ENCODE data around the gene AMPH. TPM values are rescaled to one million over a fixed set of nuclear protein-coding genes. Genes with fewer than 3 reads are reported as not detected.
A peak's percentile ranks its signal among the peaks of the same experiment; 100 is the strongest.
"Not testable (repeated sequence)": the region's sequence is repeated elsewhere in the genome, so short reads cannot be mapped to it uniquely, and the experiment has no call there.

The AMPH gene
- total RNA-seq, 1 donor from 2014 or later, result 22.1 TPM

- Histone ChIP-seq H3K27ac (no peak overlapping the region), H3K27me3 (no peaks in the 10 kb centered on the region), H3K4me1 (no peaks in the 10 kb centered on the region), H3K36me3 (no peaks in the 10 kb centered on the region), H3K4me3 (no peak overlapping the region), H3K9me3 (no peaks in the 10 kb centered on the region)
- intact Hi-C loops (cut with DNase I), result no loop called here
- DNase-seq (ENCODE audit: low spot score in 2 of 2), result no peak
- TF ChIP-seq CTCF (IDR thresholded peaks at IDR 0.05), result no peak
Measured at GRCh38 chr7:38351601-38352000, 279.6 kb downstream of the AMPH start.

GRCh38 chr7:38350777-38351176, 280.4 kb downstream of the AMPH start:
- intact Hi-C loops (cut with DNase I); H3K27me3 ChIP-seq; H3K36me3 ChIP-seq: not testable (repeated sequence)

DNA sequence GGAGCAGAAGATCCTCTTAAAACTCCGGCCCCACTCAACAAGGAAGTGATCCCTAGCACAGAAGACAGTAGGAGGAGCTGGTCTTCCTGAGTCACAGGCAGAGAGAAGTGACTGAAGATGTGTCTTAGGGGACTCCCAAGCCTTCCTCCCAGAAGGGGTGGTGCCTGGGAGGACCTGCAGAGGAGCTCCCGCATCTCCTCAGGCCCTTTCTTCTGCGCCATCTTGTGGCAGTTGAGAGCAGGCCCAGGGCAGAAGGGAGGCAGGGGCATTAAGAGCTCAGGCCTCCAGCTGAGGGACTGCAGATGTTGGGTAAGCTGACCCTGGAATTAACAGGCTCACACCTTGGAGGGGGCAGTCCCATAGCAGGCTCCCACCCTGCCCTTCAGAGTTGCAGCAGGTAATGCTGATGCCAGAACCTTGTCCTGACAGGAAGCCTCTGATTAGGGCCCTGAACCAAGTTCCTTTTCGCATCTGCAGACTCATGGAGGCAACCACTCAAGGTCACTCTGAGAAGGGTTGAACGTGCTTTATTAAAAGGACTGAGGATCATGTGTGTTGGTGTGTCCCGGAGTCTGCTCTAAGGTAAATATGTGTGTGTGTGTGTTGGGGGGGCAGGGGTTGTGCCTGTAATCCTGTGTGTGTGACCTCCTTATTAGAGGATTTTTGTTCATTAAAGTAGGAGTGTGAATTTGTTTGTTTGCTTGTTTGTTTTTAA, 281.1 kb downstream of the AMPH start:
- H3K4me3 ChIP-seq; H3K27ac ChIP-seq; DNase-seq (ENCODE audit: low spot score in 2 of 2); H3K9me3 ChIP-seq; H3K27me3 ChIP-seq; intact Hi-C loops (cut with DNase I); H3K36me3 ChIP-seq; H3K4me1 ChIP-seq: not testable (repeated sequence)

More at GRCh38 chr7:38350777-38351176, 280.4 kb downstream of the AMPH start:
- H3K4me3 ChIP-seq; H3K9me3 ChIP-seq; H3K27ac ChIP-seq; H3K4me1 ChIP-seq; DNase-seq (ENCODE audit: low spot score in 2 of 2): not testable (repeated sequence)

DNA sequence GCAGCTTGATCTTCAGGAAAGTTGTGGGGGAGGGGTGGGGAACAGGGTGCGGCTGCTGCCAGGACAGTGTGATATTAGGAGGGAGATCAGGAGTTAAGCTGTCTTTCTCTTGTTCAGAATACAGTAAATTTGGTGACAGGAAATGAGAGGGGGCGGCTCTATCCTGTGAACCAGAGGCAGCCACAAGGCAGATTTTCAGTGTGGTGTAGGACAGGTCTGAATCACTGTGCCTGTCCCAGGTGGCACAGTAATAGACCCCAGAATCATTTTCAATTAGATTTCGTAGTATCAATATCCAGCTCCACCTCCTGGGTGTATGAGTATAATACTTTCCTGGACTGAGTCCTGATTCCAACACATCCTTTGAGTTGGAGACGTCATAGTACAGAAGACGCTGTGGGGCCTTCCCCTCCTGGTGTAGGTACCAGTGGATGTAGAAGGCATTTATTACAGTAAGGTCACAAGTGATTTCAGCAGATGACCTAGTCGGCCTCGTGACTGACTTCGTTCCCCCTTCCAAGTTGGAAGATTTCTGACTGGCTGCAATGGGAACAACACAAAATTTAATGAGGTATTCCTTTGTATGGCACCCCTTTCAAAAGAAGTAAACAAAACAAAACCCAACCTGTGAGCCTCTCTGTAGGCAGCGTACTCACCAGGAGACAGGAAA, 281.9 kb downstream of the AMPH start:
- H3K4me3 ChIP-seq; DNase-seq (ENCODE audit: low spot score in 2 of 2); H3K36me3 ChIP-seq; intact Hi-C loops (cut with DNase I); H3K27ac ChIP-seq; H3K9me3 ChIP-seq; H3K4me1 ChIP-seq; H3K27me3 ChIP-seq: not testable (repeated sequence)

DNA sequence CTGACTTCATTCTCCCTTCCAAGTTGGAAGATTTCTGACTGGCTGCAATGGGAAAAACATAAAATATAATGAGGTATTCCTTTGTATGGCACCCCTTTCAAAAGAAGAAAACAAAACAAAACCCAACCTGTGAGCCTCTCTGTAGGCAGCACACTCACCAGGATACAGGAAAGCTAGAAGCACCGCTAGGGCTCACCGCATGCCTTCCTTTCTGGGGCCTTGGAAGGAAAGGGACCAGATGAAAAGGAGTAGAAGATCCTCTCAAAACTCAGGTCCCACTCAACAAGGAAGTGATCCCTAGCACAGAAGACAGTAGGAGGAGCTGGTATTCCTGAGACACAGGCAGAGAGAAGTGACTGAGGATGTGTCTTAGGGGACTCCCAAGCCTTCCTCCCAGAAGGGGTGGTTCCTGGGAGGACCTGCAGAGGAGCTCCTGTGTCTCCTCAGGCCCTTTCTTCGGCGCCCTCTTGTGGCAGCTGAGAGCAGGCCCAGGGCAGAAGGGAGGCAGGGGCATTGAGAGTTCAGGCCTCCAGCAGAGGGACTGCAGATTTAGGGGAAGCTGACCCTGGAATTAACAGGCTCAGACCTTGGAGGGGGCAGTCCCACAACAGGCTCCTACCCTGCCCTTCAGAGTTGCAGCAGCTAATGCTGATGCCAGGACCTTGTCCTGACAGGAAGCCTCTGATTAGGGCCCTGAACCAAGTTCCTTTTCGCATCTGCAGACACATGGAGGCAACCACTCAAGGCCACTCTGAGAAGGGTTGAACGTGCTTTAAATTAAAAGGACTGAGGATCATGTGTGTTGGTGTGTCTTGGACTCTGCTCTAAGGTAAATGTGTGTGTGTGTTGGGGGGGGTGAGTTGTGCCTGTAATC, 285.6 kb downstream of the AMPH start:
- intact Hi-C loops (cut with DNase I); H3K36me3 ChIP-seq; H3K27ac ChIP-seq; H3K9me3 ChIP-seq; H3K4me1 ChIP-seq; DNase-seq (ENCODE audit: low spot score in 2 of 2); H3K27me3 ChIP-seq; H3K4me3 ChIP-seq: not testable (repeated sequence)
- TF ChIP-seq CTCF (IDR thresholded peaks at IDR 0.05), result peak in 1 of 3 experiments; percentile 37

DNA sequence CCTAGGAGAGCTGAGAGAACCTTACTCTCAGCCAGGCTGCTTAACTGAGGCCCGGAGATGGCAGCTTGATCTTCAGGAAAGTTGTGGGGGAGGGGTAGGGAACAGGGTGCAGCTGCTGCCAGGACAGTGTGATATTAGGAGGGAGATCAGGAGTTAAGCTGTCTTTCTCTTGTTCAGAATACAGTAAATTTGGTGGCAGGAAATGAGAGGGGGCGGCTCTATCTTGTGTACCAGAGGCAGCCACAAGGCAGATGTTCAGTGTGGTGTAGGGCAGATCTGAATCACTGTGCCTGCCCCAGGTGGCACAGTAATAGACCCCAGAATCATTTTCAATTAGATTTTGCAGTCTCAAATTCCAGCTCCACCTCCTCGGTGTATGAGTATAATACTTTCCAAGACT, 286.4 kb downstream of the AMPH start:
- H3K4me1 ChIP-seq; H3K36me3 ChIP-seq; DNase-seq (ENCODE audit: low spot score in 2 of 2); H3K4me3 ChIP-seq; H3K27me3 ChIP-seq; H3K27ac ChIP-seq; H3K9me3 ChIP-seq; intact Hi-C loops (cut with DNase I): not testable (repeated sequence)

DNA sequence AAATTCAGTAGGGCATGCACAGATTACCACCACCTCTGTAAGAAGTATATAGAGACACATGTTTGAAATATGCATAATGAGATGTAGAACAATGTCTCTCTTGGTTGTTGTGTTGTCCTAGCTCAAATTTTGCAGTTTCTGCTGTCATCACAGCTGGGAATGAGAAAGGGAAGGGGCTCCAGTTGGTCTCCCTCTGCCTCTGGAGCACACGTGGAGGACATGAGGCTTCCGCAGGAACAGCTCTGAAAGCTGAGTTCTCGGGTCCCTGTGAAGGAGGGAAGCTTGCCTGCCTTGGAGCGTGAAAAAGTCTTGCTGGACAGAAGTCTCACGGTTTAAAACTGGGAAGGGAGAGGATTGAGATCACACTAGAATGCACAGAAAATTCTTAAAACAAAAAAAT, 289.0 kb downstream of the AMPH start:
- H3K4me1 ChIP-seq; DNase-seq (ENCODE audit: low spot score in 2 of 2); H3K4me3 ChIP-seq; intact Hi-C loops (cut with DNase I); H3K27ac ChIP-seq; H3K36me3 ChIP-seq; H3K27me3 ChIP-seq; H3K9me3 ChIP-seq: not testable (repeated sequence)

- H3K4me1 ChIP-seq; H3K9me3 ChIP-seq; H3K27me3 ChIP-seq; H3K36me3 ChIP-seq; H3K27ac ChIP-seq; DNase-seq (ENCODE audit: low spot score in 2 of 2); intact Hi-C loops (cut with DNase I); H3K4me3 ChIP-seq: not testable (repeated sequence)
Measured at GRCh38 chr7:38341172-38341705, 289.9 kb downstream of the AMPH start.

Data from ascending aorta (tissue), 2 donors.